Neural progenitor cell (in vitro differentiated cells): ENCODE data around the gene ODAPH.

Experiments used
- CTCF ChIP-seq: fragments of 200-600 bp; sonication (generic); IDR thresholded peaks from 2 replicates; pipeline ENCODE4 v1.5.1; 2017; ENCODE audit warnings: antibody characterized with exemption, mild to moderate bottlenecking
- EZH2 ChIP-seq: fragments of 200-600 bp; sonication (generic); IDR thresholded peaks from 2 replicates; pipeline ENCODE4 v1.6.1; 2017; ENCODE audit warnings: antibody characterized with exemption, mild to moderate bottlenecking, moderate library complexity

GRCh38 chr4:75516144-75516543, 39.7 kb upstream of the ODAPH start:
- TF ChIP-seq EZH2 (no peak), CTCF (no peak)
